Adipocyte (in vitro differentiated cells): ENCODE results near the gene MACIR.

ENCODE experiments used
- DNase-seq: peaks from one replicate; pipeline ENCODE4 v3.0.0-alpha.2; 2015; ENCODE audit warnings: low read depth
- H3K27me3 ChIP-seq: replicated peaks from 2 replicates; pipeline ENCODE4 v1.7.0; 2013; ENCODE audit warnings: mild to moderate bottlenecking, low read length, moderate library complexity; ENCODE audit not compliant: control insufficient read depth, insufficient read depth
- H3K36me3 ChIP-seq: 2 replicates; pipeline ENCODE4 v1.7.0; 2013; ENCODE audit warnings: low read length, mild to moderate bottlenecking, moderate library complexity; ENCODE audit not compliant: control insufficient read depth, insufficient read depth, severe bottlenecking
- H3K4me1 ChIP-seq: 2 replicates; pipeline ENCODE4 v1.7.0; 2013; ENCODE audit warnings: mild to moderate bottlenecking, low read length, moderate library complexity; ENCODE audit not compliant: control insufficient read depth, insufficient read depth
- H3K4me3 ChIP-seq: 2 replicates; pipeline ENCODE4 v1.7.0; 2013; ENCODE audit warnings: mild to moderate bottlenecking, low read length, moderate library complexity
- H3K9ac ChIP-seq: 2 replicates; pipeline ENCODE4 v1.7.0; 2013; ENCODE audit warnings: mild to moderate bottlenecking, low read length, moderate library complexity
- H3K9me3 ChIP-seq: 2 replicates; pipeline ENCODE4 v1.7.0; 2013; ENCODE audit warnings: mild to moderate bottlenecking, low read length, moderate library complexity; ENCODE audit not compliant: control insufficient read depth

MACIR gene

DNA sequence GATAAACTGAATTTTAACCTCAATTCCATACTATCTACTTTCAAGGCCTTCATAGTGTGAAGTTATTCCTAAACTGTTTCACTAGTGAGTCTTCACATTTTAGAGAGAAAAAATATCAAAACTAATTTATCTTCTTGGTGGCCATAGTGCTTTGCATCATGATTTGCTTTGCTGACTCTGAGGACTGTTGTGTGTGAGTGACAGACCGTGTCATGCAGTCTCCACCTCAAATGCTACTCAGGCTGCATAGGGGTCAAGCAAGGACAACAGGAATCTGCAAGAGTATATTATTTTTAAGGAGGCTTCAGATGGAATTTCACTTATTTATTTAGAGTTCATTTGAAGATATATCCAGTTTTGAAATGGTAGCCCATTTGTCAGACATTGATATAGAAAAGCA is 34.5 kb downstream of the MACIR start:
- H3K4me1 ChIP-seq: no peaks in the 10 kb centered on the region
- H3K9ac ChIP-seq: no peak overlapping the region
- H3K4me3 ChIP-seq: no peak overlapping the region
- DNase-seq: no peak
- no peaks in the 10 kb centered on the region for H3K9me3 ChIP-seq
- no peaks in the 10 kb centered on the region for H3K27me3 ChIP-seq
- H3K36me3 ChIP-seq: no peaks in the 10 kb centered on the region

DNA sequence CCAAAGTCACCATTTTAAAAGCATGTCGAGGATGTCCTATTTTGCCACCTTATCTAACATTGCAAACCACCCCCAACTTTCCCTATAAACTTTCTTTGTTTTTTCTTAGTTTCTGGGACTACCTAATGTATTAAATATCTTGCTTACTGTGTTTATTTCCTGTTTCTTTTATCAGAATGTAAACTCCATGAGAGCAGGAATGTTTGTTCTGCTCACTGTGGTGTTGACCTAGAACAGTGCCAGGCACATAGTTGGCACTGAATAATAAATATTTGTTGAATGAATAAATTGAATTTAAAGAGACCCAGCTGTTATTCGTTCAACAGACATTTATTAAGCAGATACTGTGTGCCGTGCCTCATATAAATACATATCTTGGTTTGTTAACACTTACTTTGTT is 35.2 kb downstream of the MACIR start:
- H3K36me3 ChIP-seq: no peaks in the 10 kb centered on the region
- no peaks in the 10 kb centered on the region for H3K27me3 ChIP-seq
- H3K9ac ChIP-seq: no peak overlapping the region
- DNase-seq: no peak
- no peak overlapping the region for H3K4me3 ChIP-seq
- H3K9me3 ChIP-seq: no peaks in the 10 kb centered on the region
- H3K4me1 ChIP-seq: no peaks in the 10 kb centered on the region

DNA sequence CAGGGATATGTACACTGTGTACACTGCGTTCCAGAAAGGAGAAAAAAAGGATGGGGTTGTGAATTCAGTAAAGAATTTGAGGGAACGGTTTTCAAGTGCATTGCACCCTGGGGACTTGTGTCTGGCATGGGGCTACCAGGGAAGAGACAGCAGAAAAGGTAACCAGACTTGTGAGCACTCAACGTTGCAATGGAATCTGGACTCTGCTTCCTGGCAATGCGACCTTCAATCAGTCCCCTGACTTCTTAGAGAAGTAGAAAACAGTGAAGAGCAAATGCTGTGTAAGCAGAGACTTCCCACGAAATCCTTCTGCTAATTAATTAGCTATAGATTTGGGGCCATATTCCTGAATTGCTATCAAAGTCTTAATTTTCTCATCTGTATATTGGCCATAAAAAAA is 36.3 kb downstream of the MACIR start:
- Histone ChIP-seq H3K9ac (no peak overlapping the region), H3K4me3 (no peak overlapping the region), H3K36me3 (no peaks in the 10 kb centered on the region), H3K27me3 (no peaks in the 10 kb centered on the region), H3K4me1 (no peaks in the 10 kb centered on the region), H3K9me3 (no peaks in the 10 kb centered on the region)
- no peak for DNase-seq

DNA sequence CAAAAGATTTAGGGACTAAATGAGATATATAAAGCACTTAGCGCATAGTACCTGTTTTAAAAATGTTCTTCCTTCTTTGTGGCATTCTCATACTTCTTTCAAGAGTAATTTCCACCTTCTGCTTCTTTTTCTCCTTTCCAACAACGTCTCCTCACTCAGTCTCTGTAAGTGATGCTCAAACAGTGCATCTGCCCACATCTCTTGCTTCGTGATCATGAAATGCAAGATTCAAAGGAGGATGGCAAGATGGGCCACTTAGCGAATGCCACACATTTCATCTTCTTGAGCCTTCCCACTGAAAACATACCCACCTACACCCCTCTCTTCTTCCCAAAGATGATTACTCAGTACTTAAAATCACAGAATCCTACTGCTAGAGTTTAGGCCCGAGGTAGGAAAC is 36.9 kb downstream of the MACIR start:
- H3K4me1 ChIP-seq: no peaks in the 10 kb centered on the region
- H3K36me3 ChIP-seq: no peaks in the 10 kb centered on the region
- H3K9ac ChIP-seq: no peak overlapping the region
- no peaks in the 10 kb centered on the region for H3K27me3 ChIP-seq
- no peak overlapping the region for H3K4me3 ChIP-seq
- no peak for DNase-seq
- H3K9me3 ChIP-seq: no peaks in the 10 kb centered on the region

DNA sequence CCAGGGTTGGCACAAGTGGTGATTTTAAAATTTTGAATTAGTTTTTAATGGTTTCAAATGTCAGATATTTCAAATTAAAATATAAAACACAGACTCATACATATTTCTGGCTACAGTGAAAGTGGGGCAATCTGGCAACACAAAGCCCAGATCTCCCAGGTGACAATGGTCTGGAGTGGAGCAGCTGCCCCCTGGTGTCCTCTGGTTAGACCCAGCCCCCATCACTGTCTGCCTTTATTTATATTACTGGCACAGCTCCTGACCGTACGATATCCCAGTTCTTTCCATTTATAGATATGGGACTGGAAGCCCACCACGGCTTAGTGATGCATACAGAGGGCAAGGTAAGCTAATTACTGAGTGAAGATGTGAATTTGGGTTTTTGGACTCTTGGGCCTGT is 37.3 kb downstream of the MACIR start:
- H3K9me3 ChIP-seq: no peaks in the 10 kb centered on the region
- no peak overlapping the region for H3K4me3 ChIP-seq
- no peaks in the 10 kb centered on the region for H3K27me3 ChIP-seq
- no peaks in the 10 kb centered on the region for H3K36me3 ChIP-seq
- no peak for DNase-seq
- H3K4me1 ChIP-seq: no peaks in the 10 kb centered on the region
- no peak overlapping the region for H3K9ac ChIP-seq

DNA sequence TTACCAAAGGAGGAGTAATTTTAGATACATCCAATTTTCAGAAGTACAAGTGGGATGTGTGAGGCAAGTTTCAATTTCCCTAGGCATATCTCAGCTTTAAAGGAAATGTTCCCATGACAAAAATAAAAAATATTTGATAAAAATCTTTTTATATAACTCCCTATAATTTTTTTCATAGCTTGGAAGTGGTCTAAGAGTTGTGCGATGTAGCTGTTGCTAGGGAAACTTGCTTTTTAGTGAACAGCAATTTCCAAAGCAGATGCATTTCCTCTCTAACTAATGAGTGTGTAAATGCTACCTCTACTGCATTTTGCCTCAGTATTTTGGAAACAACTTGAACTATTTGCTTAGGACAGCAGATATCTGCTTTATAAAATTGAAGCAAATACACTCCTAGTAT is 39.6 kb downstream of the MACIR start:
- Histone ChIP-seq H3K9me3 (no peaks in the 10 kb centered on the region), H3K27me3 (no peaks in the 10 kb centered on the region), H3K4me1 (no peaks in the 10 kb centered on the region), H3K4me3 (no peak overlapping the region), H3K36me3 (no peaks in the 10 kb centered on the region), H3K9ac (no peak overlapping the region)
- no peak for DNase-seq

DNA sequence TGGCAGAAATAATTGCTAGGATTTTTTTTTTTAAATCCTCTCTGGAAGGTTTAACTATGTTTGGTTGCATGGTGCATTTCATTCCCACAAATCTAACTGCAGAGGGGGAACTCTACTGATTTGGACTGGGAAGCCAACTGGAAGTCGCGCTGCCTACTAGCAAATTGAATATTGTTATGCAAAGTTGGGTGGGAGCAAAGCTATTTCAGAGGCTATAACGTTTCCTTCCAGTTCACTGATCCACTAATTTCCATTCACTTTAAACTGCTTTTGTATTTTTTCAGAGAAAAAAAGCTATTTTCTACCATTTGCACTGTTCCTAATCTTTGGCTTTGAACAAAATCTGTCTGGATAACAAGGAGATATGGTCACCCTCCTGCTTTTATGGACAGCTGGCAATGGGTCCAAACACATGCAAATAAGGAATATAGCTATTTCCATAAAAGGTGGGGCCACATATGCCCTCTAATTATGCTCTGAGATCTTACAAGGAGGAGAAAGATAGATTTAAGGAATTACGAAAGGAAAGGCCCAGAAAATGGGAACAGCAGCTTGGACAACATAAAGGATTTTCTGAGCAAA is 40.1 kb downstream of the MACIR start:
- H3K36me3 ChIP-seq: no peaks in the 10 kb centered on the region
- no peak for DNase-seq
- no peaks in the 10 kb centered on the region for H3K27me3 ChIP-seq
- no peaks in the 10 kb centered on the region for H3K4me1 ChIP-seq
- no peak overlapping the region for H3K4me3 ChIP-seq
- no peak overlapping the region for H3K9ac ChIP-seq
- no peaks in the 10 kb centered on the region for H3K9me3 ChIP-seq

DNA sequence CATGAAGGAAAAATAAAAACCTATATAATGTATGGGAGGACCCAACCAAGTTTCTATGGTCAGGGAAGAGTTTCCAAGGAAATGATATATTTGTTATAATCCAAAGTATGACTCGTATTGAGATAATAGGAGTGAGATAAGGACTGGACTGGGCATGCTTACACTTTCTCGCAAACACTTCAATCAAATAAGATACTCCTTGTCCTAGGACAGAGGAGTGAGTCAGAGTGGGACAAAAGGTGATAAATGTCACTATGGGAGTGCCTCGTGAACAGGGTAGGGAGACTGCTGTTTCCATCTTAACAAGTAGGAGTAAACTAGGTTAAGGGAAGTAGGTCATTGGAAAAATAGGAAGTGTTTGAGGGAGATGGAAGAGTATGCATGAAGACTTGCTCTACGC is 47.2 kb downstream of the MACIR start:
- Histone ChIP-seq H3K9me3 (no peaks in the 10 kb centered on the region), H3K36me3 (no peaks in the 10 kb centered on the region), H3K27me3 (peaks cover 4% of the 10 kb centered on the region), H3K4me1 (no peaks in the 10 kb centered on the region), H3K4me3 (no peak overlapping the region), H3K9ac (no peak overlapping the region)
- DNase-seq: no peak

DNA sequence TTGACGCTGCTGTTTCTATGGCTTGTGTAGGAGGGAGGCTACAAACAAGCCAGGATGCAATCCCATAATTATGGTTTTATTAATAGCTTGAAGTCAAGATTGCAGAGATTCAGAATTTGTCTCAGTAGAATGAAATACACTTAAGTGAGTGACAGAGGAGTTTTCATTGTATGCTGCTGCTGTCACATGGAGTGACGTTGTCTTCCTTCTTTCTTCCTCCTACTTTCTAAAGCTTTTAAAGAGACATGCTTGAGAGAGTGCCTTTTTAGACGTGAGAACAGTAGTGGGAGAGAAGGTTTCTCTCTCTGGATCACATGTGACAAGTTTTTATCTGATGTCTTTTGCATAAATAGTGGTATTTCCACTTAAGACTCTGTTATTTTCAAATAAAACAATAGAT is 48.9 kb downstream of the MACIR start:
- H3K9ac ChIP-seq: no peak overlapping the region
- no peaks in the 10 kb centered on the region for H3K9me3 ChIP-seq
- no peaks in the 10 kb centered on the region for H3K36me3 ChIP-seq
- no peaks in the 10 kb centered on the region for H3K4me1 ChIP-seq
- no peak for DNase-seq
- H3K4me3 ChIP-seq: no peak overlapping the region
- H3K27me3 ChIP-seq: peaks cover 4% of the 10 kb centered on the region

DNA sequence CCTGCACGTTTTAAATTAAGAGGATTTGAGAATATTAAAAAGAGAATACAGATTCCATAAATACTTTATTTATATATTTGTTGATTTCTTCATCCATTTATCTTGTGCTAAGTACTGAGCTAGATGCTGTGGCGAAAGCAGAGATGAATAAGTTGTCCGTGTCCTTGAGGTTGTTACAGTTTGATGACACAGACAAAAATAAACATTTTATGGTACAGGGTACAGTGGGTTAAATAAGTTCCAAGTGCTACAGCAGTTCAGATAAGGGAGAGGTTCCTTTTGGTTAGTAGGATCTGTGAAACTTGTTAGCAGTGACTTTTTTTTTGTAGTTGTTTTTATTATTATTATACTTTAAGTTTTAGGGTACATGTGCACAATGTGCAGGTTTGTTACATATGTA is 50.2 kb downstream of the MACIR start:
- Histone ChIP-seq H3K36me3 (no peaks in the 10 kb centered on the region), H3K4me3 (no peak overlapping the region), H3K27me3 (peaks cover 4% of the 10 kb centered on the region), H3K4me1 (no peaks in the 10 kb centered on the region), H3K9me3 (no peaks in the 10 kb centered on the region), H3K9ac (no peak overlapping the region)
- no peak for DNase-seq

DNA sequence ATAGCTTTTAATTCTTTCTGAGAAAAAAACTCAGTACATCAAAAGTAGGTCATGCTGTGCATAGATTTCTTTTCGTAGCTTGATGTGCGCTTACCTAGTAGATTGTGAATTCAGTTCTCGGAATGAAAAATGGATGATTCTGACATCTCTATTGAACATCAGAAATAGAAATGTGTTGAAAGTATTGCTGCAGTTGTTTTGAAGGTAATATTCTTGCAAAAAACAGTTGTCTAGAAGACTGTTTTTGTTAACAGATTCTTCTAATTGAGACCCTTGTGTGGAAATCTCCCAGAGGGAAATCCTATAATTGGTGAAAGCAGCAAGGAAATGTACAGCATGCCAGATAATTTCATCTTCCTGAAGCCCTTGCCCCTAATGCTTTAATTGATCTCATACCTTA is 54.5 kb downstream of the MACIR start:
- Histone ChIP-seq H3K27me3 (peaks cover 1% of the 10 kb centered on the region), H3K9ac (no peak overlapping the region), H3K9me3 (no peaks in the 10 kb centered on the region), H3K36me3 (no peaks in the 10 kb centered on the region), H3K4me1 (no peaks in the 10 kb centered on the region), H3K4me3 (no peak overlapping the region)
- DNase-seq: no peak

DNA sequence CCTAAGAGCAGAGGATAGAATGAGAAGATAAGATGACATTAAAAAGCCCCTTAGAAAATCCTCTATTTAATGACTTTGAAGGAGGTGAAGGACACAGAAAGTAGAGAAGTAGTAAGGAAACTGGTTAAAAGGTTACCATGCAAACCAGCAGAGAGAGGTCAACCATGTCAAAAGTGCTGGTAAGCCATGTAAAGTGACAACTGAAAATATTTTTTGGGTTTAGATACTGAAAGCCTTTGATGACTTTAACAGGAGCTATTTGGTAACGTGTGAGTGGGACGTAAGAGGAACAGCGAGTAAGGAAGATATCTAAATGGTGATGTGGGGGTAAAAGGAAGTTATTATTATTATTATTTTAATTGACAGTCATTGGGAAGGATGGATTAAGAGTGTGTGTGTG is 56.9 kb downstream of the MACIR start:
- no peaks in the 10 kb centered on the region for H3K27me3 ChIP-seq
- H3K9ac ChIP-seq: no peak overlapping the region
- H3K4me3 ChIP-seq: no peak overlapping the region
- no peak for DNase-seq
- no peaks in the 10 kb centered on the region for H3K36me3 ChIP-seq
- H3K4me1 ChIP-seq: no peaks in the 10 kb centered on the region
- no peaks in the 10 kb centered on the region for H3K9me3 ChIP-seq
